Stomach (tissue), 4 donors: ENCODE data around the gene IL20.

Experiments used
- EP300 ChIP-seq: sonication (generic); formaldehyde crosslinking; IDR thresholded peaks from one replicate; pipeline ENCODE4 v1.6.1; 2017; ENCODE audit warnings: antibody characterized with exemption
- POLR2A ChIP-seq, 4 donors: fragments of 450-650 bp; IDR thresholded peaks; one replicate each; pipeline ENCODE4 v1.6.1; 2016; ENCODE audit warnings: antibody characterized with exemption in 4 of 4, control low read depth in 2 of 4, mild to moderate bottlenecking in 1 of 4, moderate library complexity in 1 of 4
- TF ChIP-seq, protein P1 (sequence below), 7 experiments: fragments of 450-650 bp in 4 of 7; fragments of 200-600 bp in 3 of 7; sonication (generic) in 3 of 7; IDR thresholded peaks; one replicate each; pipeline ENCODE4 v1.5.1; 2016 to 2019; ENCODE audit warnings: antibody characterized with exemption in 7 of 7, control low read depth in 2 of 7, mild to moderate bottlenecking in 1 of 7

DNA sequence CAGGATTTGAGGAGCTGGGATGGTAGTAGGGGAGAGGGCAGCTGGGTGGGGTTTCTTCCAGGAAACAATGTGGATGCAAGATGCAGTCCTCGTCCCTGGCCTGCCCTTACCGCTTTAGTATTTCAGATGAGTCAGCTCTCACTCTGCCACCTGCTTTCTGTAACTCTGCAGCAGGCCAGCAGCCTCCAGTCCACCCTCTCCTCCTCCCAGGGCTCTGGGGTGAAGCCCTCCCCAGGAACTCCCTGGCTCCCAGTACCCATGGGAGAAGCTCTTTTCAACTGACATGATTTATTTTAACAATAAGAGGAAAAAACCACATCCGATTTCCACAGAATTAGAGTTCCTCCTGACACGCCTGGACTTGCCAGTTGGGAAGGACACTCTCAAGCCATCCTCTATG is 39.0 kb upstream of the IL20 start:
- TF ChIP-seq, protein P1, sequence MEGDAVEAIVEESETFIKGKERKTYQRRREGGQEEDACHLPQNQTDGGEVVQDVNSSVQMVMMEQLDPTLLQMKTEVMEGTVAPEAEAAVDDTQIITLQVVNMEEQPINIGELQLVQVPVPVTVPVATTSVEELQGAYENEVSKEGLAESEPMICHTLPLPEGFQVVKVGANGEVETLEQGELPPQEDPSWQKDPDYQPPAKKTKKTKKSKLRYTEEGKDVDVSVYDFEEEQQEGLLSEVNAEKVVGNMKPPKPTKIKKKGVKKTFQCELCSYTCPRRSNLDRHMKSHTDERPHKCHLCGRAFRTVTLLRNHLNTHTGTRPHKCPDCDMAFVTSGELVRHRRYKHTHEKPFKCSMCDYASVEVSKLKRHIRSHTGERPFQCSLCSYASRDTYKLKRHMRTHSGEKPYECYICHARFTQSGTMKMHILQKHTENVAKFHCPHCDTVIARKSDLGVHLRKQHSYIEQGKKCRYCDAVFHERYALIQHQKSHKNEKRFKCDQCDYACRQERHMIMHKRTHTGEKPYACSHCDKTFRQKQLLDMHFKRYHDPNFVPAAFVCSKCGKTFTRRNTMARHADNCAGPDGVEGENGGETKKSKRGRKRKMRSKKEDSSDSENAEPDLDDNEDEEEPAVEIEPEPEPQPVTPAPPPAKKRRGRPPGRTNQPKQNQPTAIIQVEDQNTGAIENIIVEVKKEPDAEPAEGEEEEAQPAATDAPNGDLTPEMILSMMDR (IDR thresholded peaks at IDR 0.05), result no peak
- no peak for TF ChIP-seq EP300
- TF ChIP-seq POLR2A (IDR thresholded peaks at IDR 0.05), result no peak
